H1 (cell line): ENCODE measurements around the gene CSRP3. TPM values are rescaled to one million over a fixed set of nuclear protein-coding genes. Genes with fewer than 3 reads are reported as not detected.

Source experiments
- CBX8 ChIP-seq: fragments of 300-800, 300-1000 bp; sonication (generic); IDR thresholded peaks from 2 replicates; pipeline ENCODE4 v1.7.1; 2016; ENCODE audit warnings: low read depth, low read length, borderline replicate concordance
- CHD7 ChIP-seq: fragments of 300-600 bp; sonication (generic); IDR thresholded peaks from 2 replicates; pipeline ENCODE4 v1.7.1; 2012; ENCODE audit warnings: low read length, moderate library complexity, mild to moderate bottlenecking, inconsistent platforms; ENCODE audit not compliant: insufficient replicate concordance
- CTCF ChIP-seq, 3 experiments: IDR thresholded peaks; 1 replicate in 2 of 3; 2 replicates in 1 of 3; pipeline versions ENCODE4 v1.5.1 to v1.6.1; 2011; ENCODE audit warnings: low read length in 3 of 3, mild to moderate bottlenecking in 3 of 3, inconsistent platforms in 2 of 3, low read depth in 1 of 3, moderate library complexity in 1 of 3; ENCODE audit not compliant: insufficient read depth in 1 of 3; ENCODE audit errors: control extremely low read depth in 1 of 3
- EZH2 ChIP-seq: fragments of 200-600 bp; sonication (generic); IDR thresholded peaks from 2 replicates; pipeline ENCODE4 v1.7.1; 2012; ENCODE audit warnings: low read depth, mild to moderate bottlenecking, moderate library complexity, low read length, inconsistent platforms; ENCODE audit not compliant: severe bottlenecking
- MAX ChIP-seq: IDR thresholded peaks from 2 replicates; pipeline ENCODE4 v1.6.1; 2012; ENCODE audit warnings: inconsistent platforms
- NANOG ChIP-seq: IDR thresholded peaks from 2 replicates; pipeline ENCODE4 v1.6.1; 2011; ENCODE audit warnings: low read length, low read depth, mild to moderate bottlenecking, inconsistent platforms; ENCODE audit not compliant: insufficient read depth, poor library complexity, severe bottlenecking
- SIRT6 ChIP-seq: IDR thresholded peaks from one replicate; pipeline ENCODE4 v1.7.1; 2012; ENCODE audit warnings: low read length, inconsistent platforms
- TAF1 ChIP-seq: IDR thresholded peaks from 2 replicates; pipeline ENCODE4 v1.6.1; 2011; ENCODE audit warnings: mild to moderate bottlenecking, low read depth, low read length
- polyA plus RNA-seq, 7 experiments: library from polyadenylated mRNA; depleted of rRNA in 3 of 7; stranded (reverse) in 5 of 7; unstranded in 2 of 7; fragments of >200 nt in 5 of 7; fragments of 200-250 nt in 2 of 7; gene quantifications; 1 replicate in 5 of 7; 2 replicates in 1 of 7; 4 replicates in 1 of 7; pipeline versions ENCODE4 v1.2.1 to v1.2.3, GENCODE V29; 2011 to 2013; ENCODE audit warnings: missing spikeins in 2 of 7, mixed read lengths in 2 of 7
- total RNA-seq: library from RNA; stranded (reverse); fragmentation: NEBNext Ultra II Directional; extraction: Animal tissue kit (Norgen Biotek cat#: 25700); gene quantifications from 2 replicates; pipeline ENCODE4 v1.2.1, GENCODE V29; 2021

Gene CSRP3
- total and polyA plus RNA-seq, 2 of the 8 experiments (the other 6 are each of a cell fraction or from before 2014, with no cell fraction given): not detected

- TF ChIP-seq SIRT6: no peak
- TF ChIP-seq EZH2: no peak
- TF ChIP-seq MAX: no peak
- no peak for TF ChIP-seq CHD7
- no peak for TF ChIP-seq CTCF (IDR thresholded peaks at IDR 0.05; ENCODE audit: control extremely low read depth in 1 of 3, insufficient read depth in 1 of 3, low read depth in 1 of 3, low read length in 3 of 3)
- no peak for TF ChIP-seq TAF1
- no peak for TF ChIP-seq CBX8
- no peak for TF ChIP-seq NANOG
- TF ChIP-seq, all 59 proteins: peak for 0
Measured at GRCh38 chr11:19208181-19208580, 6.4 kb upstream of the CSRP3 start (continued).
